Common myeloid progenitor, CD34-positive (primary cell): ENCODE measurements around the gene PRLH.

Experiments used
- CTCF ChIA-PET: fragments of 350-600 bp; sonication (Branson Sonifier 250); formaldehyde crosslinking; loops from one replicate; lab custom pipeline; 2021; ENCODE audit warnings: antibody characterized with exemption; lab: Charles Lee
- POLR2A ChIA-PET: fragments of 350-600 bp; sonication (Branson Sonifier 250); formaldehyde crosslinking; loops from one replicate; lab custom pipeline; 2021; ENCODE audit warnings: antibody characterized with exemption; lab: Charles Lee
- DNase-seq, 3 donors: peaks; one replicate each; pipeline versions ENCODE4 v3.0.0 to v3.0.0-alpha.2; 2013
- H3K27ac ChIP-seq, 2 experiments: 1 replicate in 1 of 2; 2 replicates in 1 of 2; pipeline ENCODE4 v1.7.0; 2013; ENCODE audit warnings: inconsistent platforms in 2 of 2, low read length in 2 of 2, mild to moderate bottlenecking in 2 of 2, low read depth in 1 of 2, moderate library complexity in 1 of 2; ENCODE audit not compliant: severe bottlenecking in 2 of 2, insufficient read depth in 1 of 2, poor library complexity in 1 of 2
- H3K27me3 ChIP-seq, 5 experiments: replicated peaks in 2 of 5; 1 replicate in 3 of 5; 2 replicates in 2 of 5; pipeline versions ENCODE4 v1.6.1 to v1.7.0; 2013; ENCODE audit warnings: low read length in 4 of 5, mild to moderate bottlenecking in 2 of 5, moderate library complexity in 2 of 5, inconsistent platforms in 1 of 5; ENCODE audit not compliant: insufficient read depth in 5 of 5, control insufficient read depth in 4 of 5
- H3K36me3 ChIP-seq, 4 experiments: 1 replicate in 2 of 4; 2 replicates in 2 of 4; pipeline versions ENCODE4 v1.6.1 to v1.7.0; 2013; ENCODE audit warnings: low read length in 3 of 4, control low read depth in 1 of 4, mild to moderate bottlenecking in 1 of 4; ENCODE audit not compliant: control insufficient read depth in 4 of 4, insufficient read depth in 4 of 4
- H3K4me1 ChIP-seq, 4 experiments: 1 replicate in 3 of 4; 2 replicates in 1 of 4; pipeline versions ENCODE4 v1.6.1 to v1.7.1; 2013; ENCODE audit warnings: low read length in 3 of 4, mild to moderate bottlenecking in 3 of 4, control low read depth in 1 of 4, inconsistent platforms in 1 of 4, moderate library complexity in 1 of 4; ENCODE audit not compliant: control insufficient read depth in 4 of 4, insufficient read depth in 4 of 4; ENCODE audit errors: control extremely low read depth in 1 of 4
- H3K4me3 ChIP-seq, 7 experiments: 1 replicate in 4 of 7; 2 replicates in 3 of 7; pipeline versions ENCODE4 v1.5.1 to v1.7.0; 2013; ENCODE audit warnings: mild to moderate bottlenecking in 7 of 7, low read length in 6 of 7, moderate library complexity in 6 of 7, inconsistent platforms in 2 of 7, low read depth in 2 of 7, control low read depth in 1 of 7; ENCODE audit not compliant: insufficient read depth in 4 of 7, control insufficient read depth in 1 of 7; ENCODE audit errors: extremely low read depth in 1 of 7
- H3K9me3 ChIP-seq, 5 experiments: 1 replicate in 4 of 5; 2 replicates in 1 of 5; pipeline versions ENCODE4 v1.6.1 to v1.7.1; 2013; ENCODE audit warnings: low read length in 4 of 5, mild to moderate bottlenecking in 2 of 5, inconsistent platforms in 1 of 5, low read depth in 1 of 5, moderate library complexity in 1 of 5; ENCODE audit not compliant: control insufficient read depth in 4 of 5, insufficient read depth in 2 of 5; ENCODE audit errors: control extremely low read depth in 1 of 5
- WGBS: methylation state at CpG from one replicate; pipeline ENCODE4 v1.1.5; 2013; ENCODE audit not compliant: insufficient coverage; 5-methylcytosine and 5-hydroxymethylcytosine counted together

PRLH gene

DNA sequence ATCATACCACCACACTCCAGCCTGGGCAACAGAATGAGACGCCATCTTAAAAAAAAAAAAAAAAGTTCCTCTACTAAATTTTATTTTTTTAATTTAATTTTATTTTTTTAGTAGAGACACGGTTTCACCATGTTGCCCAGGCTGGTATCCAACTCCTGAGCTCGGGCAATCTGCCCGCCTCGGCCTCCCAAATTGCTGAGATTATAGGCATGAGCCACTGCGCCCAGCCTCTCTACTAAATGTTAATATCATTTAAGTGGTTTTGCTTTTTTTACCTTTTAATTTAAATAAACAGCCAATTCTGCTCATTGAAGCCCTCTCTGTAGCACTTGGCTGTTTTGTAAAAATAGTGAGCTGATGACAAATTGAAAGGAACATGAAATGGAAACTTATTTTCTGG, 15.0 kb downstream of the PRLH start:
- no CpG with 5 or more reads among the region's 6 CpGs for WGBS

GRCh38 chr2:237581751-237582746, 15.7 kb downstream of the PRLH start:
- Histone ChIP-seq H3K27me3 (no peaks in the 10 kb centered on the region), H3K4me1 (peaks cover 0 to 12% (median 8%) of the 10 kb centered on the region in 4 experiments), H3K27ac (no peak overlapping the region), H3K36me3 (no peaks in the 10 kb centered on the region), H3K4me3 (peak overlapping the region in 1 of 7 experiments; percentile 46), H3K9me3 (no peaks in the 10 kb centered on the region)
- ChIA-PET POLR2A (interaction anchor here (0.8 kb wide), 1 partner anchor 163 kb away, joined by 3 read pairs; no protein-coding TSS in a partner anchor), CTCF (interaction anchor here (0.6 to 4.8 kb wide), 31 partner anchors 8 to 461 kb away, joined by 3 to 86 read pairs (median 5); partner anchors contain the start of gene RAB17)
- 70% methylated on average over 22 of the region's 25 CpGs for WGBS
- DNase-seq: peak; percentile 85 to 92 (median 92)

More for the DNA sequence above, 15.0 kb downstream of the PRLH start:
- Histone ChIP-seq H3K4me3 (peak overlapping the region in 1 of 7 experiments; percentile 46), H3K4me1 (peaks cover 0 to 12% (median 8%) of the 10 kb centered on the region in 4 experiments), H3K9me3 (no peaks in the 10 kb centered on the region), H3K27me3 (no peaks in the 10 kb centered on the region), H3K27ac (no peak overlapping the region), H3K36me3 (no peaks in the 10 kb centered on the region)
- CTCF ChIA-PET: interaction anchor here (0.6 to 4.8 kb wide), 25 partner anchors 9 to 460 kb away, joined by 3 to 86 read pairs (median 6); partner anchors contain the start of gene RAB17
- no peak for DNase-seq
- POLR2A ChIA-PET: interaction anchor here (0.6 to 0.8 kb wide), 3 partner anchors 163 to 1227 kb away, joined by 3 to 4 read pairs (median 3); no protein-coding TSS in a partner anchor

GRCh38 chr2:237583385-237584295, 17.3 kb downstream of the PRLH start:
- WGBS: 97% methylated on average over 10 of the region's 19 CpGs
- Histone ChIP-seq H3K27me3 (no peaks in the 10 kb centered on the region), H3K4me3 (no peak overlapping the region), H3K36me3 (no peaks in the 10 kb centered on the region), H3K27ac (no peak overlapping the region), H3K9me3 (peaks cover 0 to 3% (median 0%) of the 10 kb centered on the region in 5 experiments), H3K4me1 (peaks cover 0 to 12% (median 8%) of the 10 kb centered on the region in 4 experiments)
- ChIA-PET CTCF (interaction anchor here (0.7 to 4.8 kb wide), 23 partner anchors 10 to 192 kb away, joined by 3 to 86 read pairs (median 4); no protein-coding TSS in a partner anchor), POLR2A (no interaction called here)
- no peak for DNase-seq

DNA sequence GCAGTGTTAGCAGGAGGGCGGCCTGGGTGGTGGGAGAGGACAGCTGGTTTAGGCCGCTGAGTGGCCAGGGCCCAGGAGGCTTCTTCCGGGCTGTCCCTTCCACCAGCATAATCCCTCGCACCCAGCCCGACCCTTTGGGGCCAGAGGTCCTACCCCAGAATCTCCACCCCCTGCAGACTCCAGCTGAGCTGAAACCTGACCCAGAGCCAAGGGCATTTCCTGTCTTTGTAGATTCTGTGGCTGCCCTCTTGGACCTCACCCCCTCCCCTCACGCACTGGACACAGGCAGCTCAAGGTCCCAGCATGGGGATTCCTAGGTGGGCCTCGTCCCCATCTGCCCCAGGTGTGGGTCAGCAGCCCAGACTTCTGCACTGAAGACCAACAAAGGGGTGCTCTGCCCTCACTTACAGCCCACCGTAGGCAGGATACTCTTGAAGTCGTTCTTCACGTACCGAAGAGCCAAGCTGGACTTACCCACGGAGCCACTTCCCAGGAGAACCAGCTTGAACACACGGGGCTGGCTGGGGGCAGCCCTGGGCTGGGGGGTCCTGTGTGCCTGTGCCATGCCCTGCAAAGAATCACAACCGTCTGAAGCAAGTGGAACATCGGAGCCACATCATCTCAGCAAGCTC, 19.3 kb downstream of the PRLH start:
- peaks cover 0 to 12% (median 8%) of the 10 kb centered on the region in 4 experiments for H3K4me1 ChIP-seq
- H3K36me3 ChIP-seq: no peaks in the 10 kb centered on the region
- no peaks in the 10 kb centered on the region for H3K27me3 ChIP-seq
- 97% methylated on average over 11 of the region's 15 CpGs for WGBS
- DNase-seq: no peak
- H3K27ac ChIP-seq: no peak overlapping the region
- H3K9me3 ChIP-seq: peaks cover 0 to 3% (median 0%) of the 10 kb centered on the region in 5 experiments
- POLR2A ChIA-PET: no interaction called here
- CTCF ChIA-PET: interaction anchor here (0.8 to 3.7 kb wide), 15 partner anchors 12 to 162 kb away, joined by 3 to 25 read pairs (median 3); no protein-coding TSS in a partner anchor
- H3K4me3 ChIP-seq: no peak overlapping the region

DNA sequence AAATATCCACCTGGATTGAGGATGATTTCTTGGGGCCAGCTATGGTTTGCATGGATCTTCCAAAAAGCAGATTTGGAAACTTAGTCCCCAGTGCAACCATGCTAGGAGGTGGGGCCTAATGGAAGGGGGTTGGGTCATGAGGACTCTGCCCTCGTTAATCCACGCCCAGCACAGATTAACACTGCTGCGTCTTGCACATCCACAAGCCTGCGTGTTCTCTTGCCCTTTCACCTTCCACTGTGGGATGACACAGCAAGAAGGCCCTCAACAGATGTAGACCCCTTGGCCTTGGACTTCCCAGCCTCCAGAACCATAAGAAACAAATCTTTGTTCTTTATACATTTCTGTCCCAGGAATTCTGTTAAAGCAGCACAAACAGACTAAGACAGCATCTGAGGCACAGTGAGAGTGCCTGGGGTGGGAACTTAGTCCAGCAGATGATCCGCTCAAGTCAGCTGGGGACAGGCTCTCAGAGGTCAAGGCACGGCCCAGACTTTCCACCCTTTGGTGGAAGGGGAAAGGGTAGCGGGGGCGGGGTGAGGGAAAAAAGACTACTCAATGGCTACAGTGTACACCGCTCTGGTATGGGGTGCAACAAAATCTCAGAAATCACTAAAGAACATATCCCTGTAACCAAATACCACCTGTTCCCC, 21.8 kb downstream of the PRLH start:
- CTCF ChIA-PET: interaction anchor here (1.3 to 1.4 kb wide), 2 partner anchors 55 to 77 kb away, joined by 3 read pairs; no protein-coding TSS in a partner anchor
- DNase-seq: no peak
- POLR2A ChIA-PET: no interaction called here
- Histone ChIP-seq H3K36me3 (no peaks in the 10 kb centered on the region), H3K27me3 (no peaks in the 10 kb centered on the region), H3K9me3 (peaks cover 0 to 3% (median 0%) of the 10 kb centered on the region in 5 experiments), H3K4me3 (no peak overlapping the region), H3K4me1 (peaks cover 2 to 11% (median 8%) of the 10 kb centered on the region in 4 experiments), H3K27ac (no peak overlapping the region)
- 98% methylated on average over 6 of the region's 9 CpGs for WGBS
